Chondrocyte (in vitro differentiated cells): Measurements from ENCODE around the gene TYMP. TPM values are rescaled to one million over a fixed set of nuclear protein-coding genes. Genes with fewer than 3 reads are reported as not detected.

Source experiments
- DNase-seq: peaks from one replicate; pipeline ENCODE4 v3.0.0; 2021; ENCODE audit warnings: mixed read lengths, low spot score
- H3K27ac Mint-ChIP-seq: one replicate; pipeline ENCODE4 v1.8.0; 2021; ENCODE audit warnings: mild to moderate bottlenecking, moderate library complexity, mixed read lengths; ENCODE audit not compliant: unreplicated experiment
- H3K27me3 Mint-ChIP-seq: 2 replicates; pipeline ENCODE4 v1.8.0; 2021; ENCODE audit warnings: low read depth, mixed read lengths
- H3K36me3 Mint-ChIP-seq: 2 replicates; pipeline ENCODE4 v1.8.0; 2021; ENCODE audit warnings: low read depth, mixed read lengths
- H3K4me1 Mint-ChIP-seq: 2 replicates; pipeline ENCODE4 v1.8.0; 2021; ENCODE audit warnings: low read depth, mild to moderate bottlenecking, mixed read lengths
- H3K4me3 Mint-ChIP-seq: one replicate; pipeline ENCODE4 v1.8.0; 2021; ENCODE audit warnings: mild to moderate bottlenecking, moderate library complexity, mixed read lengths; ENCODE audit not compliant: unreplicated experiment
- H3K9me3 Mint-ChIP-seq: 2 replicates; pipeline ENCODE4 v1.8.0; 2021; ENCODE audit warnings: low read depth, mixed read lengths
- CTCF ChIP-seq: fragments of 200-600 bp; sonication (generic); IDR thresholded peaks from 2 replicates; pipeline ENCODE4 v1.5.0; 2021; ENCODE audit warnings: antibody characterized with exemption, mild to moderate bottlenecking, moderate library complexity
- total RNA-seq: library from RNA; stranded (reverse); gene quantifications from 3 replicates; pipeline ENCODE4 v1.2.1, GENCODE V29; 2021

Gene TYMP
- total RNA-seq, 1 donor from 2014 or later = 39.5 TPM

- Mint-ChIP-seq H3K27me3 (no peaks in the 10 kb centered on the region), H3K27ac (no peak overlapping the region), H3K4me3 (no peak overlapping the region), H3K9me3 (no peaks in the 10 kb centered on the region), H3K36me3 (peaks cover 20% of the 10 kb centered on the region), H3K4me1 (peaks cover 3% of the 10 kb centered on the region)
- DNase-seq = no peak
- TF ChIP-seq CTCF = no peak
Observed at GRCh38 chr22:50568626-50569025, 38.8 kb upstream of the TYMP start.

- peaks cover 11% of the 10 kb centered on the region for H3K4me1 Mint-ChIP-seq
- no peaks in the 10 kb centered on the region for H3K27me3 Mint-ChIP-seq
- no peak overlapping the region for H3K4me3 Mint-ChIP-seq
- no peak for TF ChIP-seq CTCF
- H3K36me3 Mint-ChIP-seq = peaks cover 20% of the 10 kb centered on the region
- DNase-seq = no peak
- H3K9me3 Mint-ChIP-seq = no peaks in the 10 kb centered on the region
- H3K27ac Mint-ChIP-seq = no peak overlapping the region
Observed at GRCh38 chr22:50567721-50568252, 38.0 kb upstream of the TYMP start.

- Mint-ChIP-seq H3K4me1 (peaks cover 16% of the 10 kb centered on the region), H3K27ac (no peak overlapping the region), H3K27me3 (peaks cover 9% of the 10 kb centered on the region), H3K36me3 (peaks cover 9% of the 10 kb centered on the region), H3K4me3 (no peak overlapping the region), H3K9me3 (no peaks in the 10 kb centered on the region)
- DNase-seq = no peak
- no peak for TF ChIP-seq CTCF
Observed at GRCh38 chr22:50564289-50564688, 34.5 kb upstream of the TYMP start.

- peak overlapping the region; percentile 92 for H3K4me3 Mint-ChIP-seq
- no peak for DNase-seq
- TF ChIP-seq CTCF = no peak
- peaks cover 10% of the 10 kb centered on the region for H3K27me3 Mint-ChIP-seq
- H3K27ac Mint-ChIP-seq = no peak overlapping the region
- H3K36me3 Mint-ChIP-seq = peaks cover 4% of the 10 kb centered on the region
- no peaks in the 10 kb centered on the region for H3K9me3 Mint-ChIP-seq
- peaks cover 16% of the 10 kb centered on the region for H3K4me1 Mint-ChIP-seq
Observed at GRCh38 chr22:50563413-50564160, 33.8 kb upstream of the TYMP start.

- peaks cover 10% of the 10 kb centered on the region for H3K27me3 Mint-ChIP-seq
- peak; percentile 92 for TF ChIP-seq CTCF
- no peak for DNase-seq
- peak within 1 kb of the TSS; percentile 92 for H3K4me3 Mint-ChIP-seq
- peaks cover 16% of the 10 kb centered on the region for H3K4me1 Mint-ChIP-seq
- H3K36me3 Mint-ChIP-seq = peaks cover under 1% of the 10 kb centered on the region
- H3K27ac Mint-ChIP-seq = peak within 1 kb of the TSS; percentile 82
- no peaks in the 10 kb centered on the region for H3K9me3 Mint-ChIP-seq
Observed at GRCh38 chr22:50562523-50563412, 33.0 kb upstream of the TYMP start, which contains the start of gene SYCE3. SYCE3 (minus strand) TSS chr22:50562919; CDS start chr22:50556405, 6,514 bp downstream.
